HTERT RPE-1 (cell line): Measurements from ENCODE around the gene GAS2.

Experiments used
- in situ Hi-C: fragments of 300-500 bp; cut with MboI; formaldehyde crosslinking; loops from 4 replicates; pipeline ENCODE4 v1.14.3; 2020; ENCODE audit warnings: low sequenced_read_pairs

The GAS2 gene

DNA sequence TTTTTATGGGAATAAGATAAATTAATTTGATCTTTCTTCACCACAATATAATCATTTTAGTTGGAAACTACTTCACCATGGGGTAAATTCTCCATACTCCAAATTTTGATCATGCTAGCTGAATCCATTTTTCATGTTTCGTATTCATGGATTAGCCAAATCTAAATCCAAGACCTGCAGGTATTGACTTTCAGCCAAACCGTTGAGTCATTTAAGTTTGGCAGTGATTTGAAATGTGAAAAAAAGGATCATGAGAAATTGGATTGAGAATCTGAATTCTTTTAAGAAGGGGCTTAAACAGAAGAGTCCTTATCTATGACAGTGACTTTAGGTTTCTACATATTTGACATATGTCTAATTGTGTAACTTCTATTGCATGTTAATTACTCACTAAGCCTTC lies 5.3 kb downstream of the GAS2 start:
- in situ Hi-C loops = no loop called here

DNA sequence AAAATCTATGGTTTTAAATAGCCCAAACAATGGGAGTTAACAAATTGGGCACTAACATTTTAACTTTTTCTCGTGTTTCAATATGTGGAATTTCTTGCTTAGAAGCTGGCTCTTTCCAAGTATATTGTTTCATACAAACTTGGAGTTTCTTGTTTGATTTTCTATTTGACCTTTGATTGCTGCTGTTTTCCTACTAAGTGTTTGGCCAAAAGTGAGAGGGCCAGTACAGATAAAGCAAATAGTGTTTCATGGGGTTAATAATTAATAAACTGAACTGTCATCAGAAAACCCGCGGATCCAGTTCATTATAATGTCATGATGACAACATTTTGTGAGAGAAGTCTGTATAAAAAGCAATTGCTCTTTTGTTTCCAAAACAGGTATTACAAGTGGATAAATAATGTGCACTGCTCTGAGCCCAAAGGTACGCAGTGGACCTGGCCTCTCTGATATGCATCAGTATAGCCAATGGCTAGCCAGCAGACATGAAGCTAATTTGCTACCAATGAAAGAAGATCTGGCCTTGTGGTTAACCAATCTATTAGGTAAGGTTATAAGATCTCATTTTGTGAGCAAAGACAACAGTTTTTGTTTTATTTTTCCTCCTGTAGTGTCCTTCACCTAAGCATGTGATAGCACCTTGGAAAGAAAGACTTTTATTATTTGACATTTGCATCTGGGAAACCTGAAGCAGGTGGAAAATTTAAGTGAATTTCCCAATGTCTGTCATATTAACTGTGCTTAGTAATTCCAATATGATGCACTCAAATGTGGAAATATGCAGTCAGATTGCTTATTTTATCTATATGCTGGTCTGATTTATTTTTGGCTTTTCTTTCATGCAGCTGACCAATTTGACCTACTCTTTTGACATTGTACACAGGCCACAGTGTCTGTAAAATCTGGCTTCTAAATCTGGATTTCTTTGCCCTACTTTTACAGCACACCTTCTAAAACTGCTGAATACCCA lies 8.3 kb downstream of the GAS2 start:
- in situ Hi-C loops = no loop called here

DNA sequence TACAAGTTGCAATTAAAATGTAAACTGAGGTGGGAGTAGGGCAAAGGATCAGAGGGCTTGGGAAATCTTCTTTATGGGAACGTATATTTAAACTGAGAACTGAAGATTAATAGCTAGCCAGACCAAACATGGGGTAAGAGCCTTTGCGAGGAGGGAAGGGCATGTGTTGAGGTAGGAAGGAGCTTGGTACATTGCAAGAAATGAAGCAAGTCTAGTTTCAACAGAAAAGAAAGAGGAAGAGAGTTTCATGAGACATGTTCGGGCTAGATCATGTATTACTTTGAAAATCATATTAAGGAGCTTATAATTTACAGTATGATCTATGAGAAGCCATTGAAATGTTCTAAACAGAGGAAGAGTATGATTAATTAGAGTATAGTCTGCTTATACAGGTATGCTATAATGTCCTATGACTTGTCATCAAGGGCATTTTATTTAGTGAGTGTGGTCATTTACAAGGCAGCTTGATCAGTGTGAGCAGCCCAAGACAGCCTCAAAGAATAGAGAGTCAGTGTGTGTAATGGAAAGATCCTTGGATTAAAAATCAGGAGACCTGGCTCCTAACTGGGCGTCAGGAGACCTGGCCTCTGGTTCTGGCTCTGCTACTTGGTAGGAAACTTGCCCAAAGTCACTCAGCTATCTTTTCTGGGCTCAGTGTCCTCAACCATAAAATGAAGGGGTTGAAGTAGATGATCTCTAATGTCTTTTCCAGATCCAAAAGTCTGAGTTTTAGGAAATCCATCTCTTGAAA lies 10.9 kb downstream of the GAS2 start:
- in situ Hi-C loops = no loop called here

DNA sequence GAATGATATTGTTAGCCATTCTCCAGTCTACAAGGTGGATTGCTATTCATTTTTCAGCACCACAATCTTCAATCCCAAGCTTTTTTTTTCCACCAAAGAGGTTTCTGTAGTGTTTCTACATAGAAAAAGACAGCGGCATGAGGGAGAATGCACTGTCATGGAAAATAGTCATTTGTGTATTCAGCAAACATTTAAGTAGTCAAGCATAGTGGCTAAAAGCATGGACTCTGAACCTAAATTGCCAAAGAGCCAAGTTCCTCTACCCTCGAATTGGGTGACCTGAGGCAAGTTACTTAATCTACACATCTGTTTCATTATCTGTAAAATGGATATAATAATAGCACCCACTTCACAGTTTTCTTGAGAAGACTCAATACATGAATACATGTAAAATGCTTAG lies 14.2 kb downstream of the GAS2 start:
- in situ Hi-C loops = no loop called here

DNA sequence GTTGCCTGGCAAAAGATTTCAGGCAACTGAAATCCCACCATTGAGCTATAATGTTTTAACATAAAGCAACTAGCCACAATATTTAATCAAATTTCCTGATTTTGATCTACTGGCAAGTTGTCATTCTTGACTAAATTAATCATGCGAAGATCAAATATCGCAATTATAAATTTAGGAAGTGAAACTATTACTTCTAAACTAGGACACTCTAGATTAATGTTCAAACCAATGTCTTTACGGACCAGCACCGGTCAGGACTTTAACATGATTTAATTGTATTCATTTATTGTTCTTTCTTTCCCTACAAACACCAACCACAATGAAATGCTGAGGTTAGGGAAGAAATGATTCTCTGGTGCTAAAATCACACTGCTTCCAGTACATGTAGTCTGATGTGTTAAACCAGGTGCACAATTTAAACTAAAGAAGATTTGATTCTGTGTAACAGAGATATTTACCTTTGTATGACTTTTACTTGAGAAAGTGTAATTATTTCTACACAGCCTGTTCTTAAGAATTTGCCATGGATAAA lies 14.9 kb downstream of the GAS2 start:
- in situ Hi-C loops = no loop called here

DNA sequence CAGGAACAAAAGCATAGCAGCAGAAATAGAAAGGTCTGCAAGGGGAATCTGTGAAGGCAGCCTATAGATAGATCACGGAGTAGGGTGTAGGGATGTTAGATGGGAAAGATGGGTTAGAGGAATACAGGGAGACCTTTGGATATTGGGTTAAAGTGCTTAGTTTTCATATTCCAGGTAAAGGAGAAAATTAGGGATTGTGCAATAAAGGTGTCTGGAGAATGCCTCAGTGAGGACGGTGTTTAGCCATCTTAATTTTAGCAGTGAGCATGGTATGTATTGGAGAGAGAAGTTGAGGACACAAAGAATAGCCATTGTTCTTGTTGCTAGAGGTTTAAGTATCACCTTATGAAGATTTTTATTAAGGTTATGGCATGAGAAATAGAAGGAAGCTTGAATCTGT lies 17.7 kb downstream of the GAS2 start:
- in situ Hi-C loops = no loop called here

DNA sequence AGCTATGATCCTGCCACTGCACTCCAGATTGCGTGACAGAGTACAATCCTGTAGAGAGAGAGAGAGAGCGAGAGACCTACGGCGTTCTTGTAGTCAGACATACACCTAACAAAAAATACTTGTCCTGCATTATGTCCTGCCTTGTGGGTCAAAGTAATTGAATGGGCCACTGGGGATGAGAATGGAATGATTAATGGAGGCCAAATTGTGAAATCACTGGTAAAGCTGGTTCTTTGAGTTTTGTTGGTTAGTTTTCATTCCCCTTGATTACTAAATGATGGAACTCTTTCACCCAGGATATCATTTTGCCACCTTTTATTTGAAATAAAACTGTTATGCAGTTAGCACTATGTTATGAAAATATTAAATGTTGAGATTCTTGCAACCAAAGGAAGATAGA lies 18.7 kb downstream of the GAS2 start:
- in situ Hi-C loops = no loop called here

DNA sequence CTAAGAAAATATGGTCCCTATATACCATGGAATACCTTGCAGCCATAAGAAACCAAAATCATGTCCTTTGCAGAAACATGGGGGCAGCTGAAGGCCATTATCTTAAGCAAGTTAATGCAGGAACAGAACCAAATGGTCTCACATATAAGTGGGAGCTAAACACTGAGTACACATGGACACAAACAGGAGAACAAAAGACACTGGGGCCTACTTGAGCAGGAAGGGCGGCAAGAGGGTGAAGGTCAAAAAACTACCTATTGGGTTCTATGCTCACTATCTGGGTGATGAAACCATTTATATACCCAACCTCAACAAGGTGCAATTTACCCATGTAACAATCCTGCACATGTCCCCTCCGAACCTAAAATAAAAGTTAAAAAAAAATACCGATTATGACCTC lies 22.5 kb downstream of the GAS2 start:
- in situ Hi-C loops = no loop called here

DNA sequence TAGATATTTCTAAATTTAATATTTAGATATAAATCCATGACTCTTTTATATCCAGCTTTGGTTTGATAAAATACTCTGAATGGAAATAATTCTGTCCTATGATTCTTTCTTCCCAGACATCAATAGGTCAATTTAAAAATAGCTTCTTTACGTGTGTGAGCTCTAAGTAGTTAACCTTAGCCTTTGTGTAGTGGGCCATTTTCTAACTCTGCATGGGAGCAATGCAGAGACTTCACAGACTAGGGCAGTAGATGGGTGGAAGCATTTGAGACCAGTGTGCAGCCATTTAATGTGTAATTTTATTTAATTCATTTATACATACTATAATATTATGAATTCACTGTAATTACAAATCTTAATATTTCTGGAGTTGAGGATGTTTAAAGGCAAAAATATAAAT lies 23.8 kb downstream of the GAS2 start:
- in situ Hi-C loops = no loop called here

DNA sequence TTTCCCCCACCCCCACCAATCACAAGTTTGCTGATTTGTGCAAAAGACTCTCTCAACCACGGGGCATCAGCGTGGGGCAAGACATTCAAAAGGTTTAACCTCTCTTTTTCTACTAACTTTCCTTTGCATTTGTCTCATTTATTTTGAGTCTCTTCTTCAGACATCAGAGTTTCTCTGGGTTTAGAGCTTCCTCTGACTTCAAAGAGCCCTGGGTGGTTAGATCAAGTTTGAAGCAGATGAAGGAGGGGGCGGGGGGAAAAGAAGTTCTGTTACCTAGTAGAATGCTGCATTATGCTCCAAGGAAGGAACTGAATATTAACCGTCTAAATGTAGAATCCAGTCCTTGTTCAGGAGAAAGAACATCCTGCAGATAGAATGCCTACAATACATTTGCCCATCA lies 24.5 kb downstream of the GAS2 start:
- in situ Hi-C loops = no loop called here

DNA sequence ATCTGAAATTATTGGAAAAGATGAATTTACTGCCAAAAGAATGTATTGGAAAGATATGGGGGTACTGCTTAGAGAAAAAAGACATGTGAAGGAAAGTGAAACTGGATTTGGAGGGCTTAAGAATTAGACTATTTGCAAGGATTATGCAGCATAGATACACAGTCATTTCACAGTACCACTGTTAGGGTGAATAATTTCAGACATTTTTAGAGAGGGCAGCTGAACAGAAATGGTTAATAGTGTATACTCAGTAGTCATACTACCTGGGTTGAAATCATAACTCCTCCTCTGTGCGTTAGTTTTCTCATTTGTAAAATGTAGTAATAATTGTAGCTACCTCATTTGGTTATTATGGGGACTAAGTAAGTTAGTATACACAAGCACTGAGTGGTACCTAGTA lies 33.0 kb downstream of the GAS2 start:
- in situ Hi-C loops = no loop called here

DNA sequence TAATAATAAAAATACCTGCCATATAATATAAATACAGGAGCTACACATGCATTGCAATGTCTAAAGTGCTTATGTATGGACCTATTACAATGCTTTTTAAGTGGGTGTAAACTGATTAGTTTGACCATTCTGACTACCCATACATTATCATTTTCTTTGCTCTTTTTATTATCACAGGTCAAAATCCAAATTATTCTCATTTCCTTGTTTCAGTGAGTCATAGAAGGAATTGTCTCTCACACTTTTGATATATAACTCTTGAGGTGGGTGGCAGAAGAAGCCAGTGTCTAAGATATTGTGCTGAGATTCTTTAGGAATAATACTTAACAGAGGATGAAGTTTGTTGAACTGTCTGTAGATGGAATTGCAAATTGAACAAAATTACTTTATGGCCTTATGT lies 35.6 kb downstream of the GAS2 start:
- in situ Hi-C loops = no loop called here

DNA sequence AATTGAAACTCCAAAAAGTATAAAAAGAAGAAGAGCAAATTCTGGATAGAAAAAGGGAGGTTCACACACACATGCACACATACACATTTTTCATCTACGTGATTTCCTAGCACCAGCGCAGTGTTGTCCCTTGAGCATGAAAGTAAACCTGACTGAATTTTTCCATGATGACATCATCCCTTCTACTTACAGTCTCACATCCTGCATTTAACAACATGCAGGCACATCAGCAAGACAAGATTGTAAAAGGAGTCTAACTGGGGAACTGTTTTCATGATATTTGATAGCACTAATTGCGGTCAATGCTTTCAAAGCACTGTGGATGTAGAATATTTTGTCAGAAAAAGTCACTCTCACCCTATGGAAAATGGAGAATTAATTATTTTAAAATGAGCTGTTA lies 36.6 kb downstream of the GAS2 start:
- in situ Hi-C loops = no loop called here

DNA sequence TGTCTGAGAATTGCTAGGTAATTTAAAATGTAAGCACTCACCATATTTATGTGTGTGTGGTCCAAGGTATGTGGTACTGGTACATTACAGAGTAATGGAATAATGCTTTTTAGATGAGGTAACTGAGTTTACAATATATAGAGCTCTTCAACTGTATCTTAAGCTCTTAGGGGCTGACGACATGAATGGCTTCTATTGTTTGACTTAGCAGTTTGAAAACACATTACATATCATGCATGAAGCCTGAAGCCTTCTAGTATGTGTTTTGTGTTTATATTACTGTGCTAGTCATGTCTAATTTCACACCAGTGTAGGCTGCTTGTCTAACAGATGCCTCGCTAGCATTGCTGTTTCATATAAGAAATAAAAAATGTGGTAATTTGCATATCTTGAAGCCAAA lies 37.2 kb downstream of the GAS2 start:
- in situ Hi-C loops = no loop called here

DNA sequence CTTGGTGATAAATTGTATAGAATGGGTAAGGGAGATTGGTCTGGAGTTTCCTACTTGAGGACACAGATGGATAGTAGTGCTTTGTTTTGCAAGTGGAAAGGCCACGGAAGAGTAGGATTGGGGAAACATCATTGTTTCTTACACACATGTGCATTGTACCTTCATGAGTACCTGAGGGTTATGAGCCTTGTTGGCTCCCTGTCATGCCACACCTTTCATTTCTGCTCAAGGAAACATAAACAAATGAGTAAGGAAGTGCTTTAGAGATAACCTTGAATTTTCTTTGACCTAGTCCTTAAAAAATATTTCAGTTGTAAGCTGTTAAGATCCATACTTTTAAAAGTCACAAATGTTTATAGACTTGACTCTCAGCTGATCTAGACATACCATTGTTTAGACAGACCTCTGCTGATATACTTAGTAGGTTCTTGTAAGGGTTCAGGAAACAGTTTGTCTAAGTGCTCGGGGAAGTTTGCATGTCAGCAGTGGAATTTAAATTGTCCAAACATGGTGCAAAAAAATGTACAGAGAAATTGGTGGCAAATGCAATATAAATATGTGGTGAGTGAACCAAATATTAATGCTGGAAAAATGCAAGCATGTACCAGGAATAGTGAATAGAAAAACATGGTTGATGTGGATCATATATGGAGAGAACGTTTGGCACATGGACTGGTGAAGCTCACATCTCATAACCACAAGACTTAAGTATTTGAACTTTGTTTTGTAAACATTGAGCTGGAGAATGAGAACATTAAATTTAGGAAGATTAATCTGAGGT lies 40.9 kb downstream of the GAS2 start:
- in situ Hi-C loops = no loop called here

DNA sequence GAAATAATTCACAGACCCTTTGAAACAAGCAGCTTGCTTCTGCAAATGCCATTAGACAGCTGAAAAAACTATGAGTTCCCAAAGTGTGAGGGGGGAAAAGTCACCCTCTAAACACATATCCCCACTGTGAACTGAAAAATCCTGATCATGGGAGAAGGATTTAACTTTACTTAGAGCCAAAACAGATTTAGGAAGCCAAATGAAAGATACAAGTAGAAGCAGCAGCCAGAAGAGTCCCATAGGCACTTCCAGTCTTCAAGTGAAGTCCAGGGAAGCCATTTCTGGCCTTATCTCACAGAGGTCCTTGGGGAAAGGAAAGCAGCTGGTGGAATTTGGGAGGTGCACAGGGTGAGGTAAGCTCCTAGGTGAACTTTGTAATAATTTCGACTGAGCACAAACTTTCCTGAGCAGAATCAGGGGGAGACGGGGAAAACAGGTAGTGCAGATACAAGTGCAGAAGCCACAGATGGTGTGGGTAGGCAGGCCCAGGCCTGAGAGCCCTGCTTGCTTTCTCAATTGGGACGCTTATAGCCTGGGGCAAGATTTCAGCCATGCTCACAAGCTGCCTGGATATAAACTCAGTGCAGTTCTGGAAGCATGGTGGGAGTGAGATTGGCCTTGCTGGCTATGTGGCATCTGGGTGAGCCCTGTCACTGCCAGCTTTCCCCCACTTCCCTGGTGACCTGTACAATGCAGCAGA lies 44.8 kb downstream of the GAS2 start:
- in situ Hi-C loops = no loop called here

DNA sequence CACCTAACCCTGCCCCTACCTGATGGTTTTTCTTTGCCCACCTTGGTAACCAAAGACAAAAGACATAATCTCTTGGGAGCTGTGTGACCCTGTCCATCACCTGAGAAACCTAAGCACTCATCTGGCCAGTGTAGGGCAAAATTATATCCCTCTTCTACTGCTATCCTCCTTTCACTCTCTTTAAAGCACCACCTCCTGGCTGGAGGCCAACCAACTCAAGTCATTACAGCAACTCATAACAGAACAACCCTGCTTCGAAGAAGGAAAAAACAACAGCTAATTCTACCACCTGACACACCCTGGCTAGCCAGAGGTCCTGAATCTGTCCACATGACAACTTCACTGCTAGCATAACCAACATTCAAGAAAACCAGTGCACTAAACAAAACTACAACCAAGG lies 45.5 kb downstream of the GAS2 start:
- in situ Hi-C loops = no loop called here

DNA sequence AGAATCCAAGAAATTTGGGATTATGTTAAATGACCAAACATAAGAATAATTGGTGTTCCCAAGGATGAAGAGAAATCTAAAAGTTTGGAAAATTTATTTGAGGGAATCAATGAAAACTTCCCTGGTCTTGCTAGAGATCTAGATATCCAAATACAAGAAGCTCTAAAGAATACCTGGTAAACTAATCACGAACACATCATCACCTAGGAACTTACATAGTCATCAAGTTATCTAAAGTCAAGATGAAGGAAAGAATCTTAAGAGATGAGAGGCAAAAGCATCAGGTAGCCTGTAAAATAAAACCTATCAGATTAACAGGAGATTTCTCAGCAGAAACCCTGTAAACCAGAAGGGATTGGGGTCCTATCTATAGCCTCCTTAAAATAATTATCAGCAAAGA lies 46.9 kb downstream of the GAS2 start:
- in situ Hi-C loops = no loop called here

DNA sequence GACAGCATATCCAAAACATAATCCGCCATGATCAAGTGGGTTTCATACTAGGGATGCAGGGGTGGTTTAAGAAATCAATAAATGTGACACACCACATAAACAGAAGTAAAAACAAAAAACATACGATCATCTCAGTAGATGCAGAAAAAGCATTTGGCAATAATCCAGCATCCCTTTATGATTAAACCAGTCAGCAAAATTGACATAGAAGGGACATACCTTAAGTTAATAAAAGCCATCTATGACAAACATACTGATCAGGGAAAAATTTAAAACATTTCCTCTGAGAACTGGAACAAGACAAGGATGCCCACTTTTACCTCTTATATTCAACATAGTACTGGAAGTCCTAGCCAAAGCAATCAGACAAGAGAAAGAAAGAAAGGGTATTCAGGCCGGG lies 49.6 kb downstream of the GAS2 start:
- in situ Hi-C loops = no loop called here

DNA sequence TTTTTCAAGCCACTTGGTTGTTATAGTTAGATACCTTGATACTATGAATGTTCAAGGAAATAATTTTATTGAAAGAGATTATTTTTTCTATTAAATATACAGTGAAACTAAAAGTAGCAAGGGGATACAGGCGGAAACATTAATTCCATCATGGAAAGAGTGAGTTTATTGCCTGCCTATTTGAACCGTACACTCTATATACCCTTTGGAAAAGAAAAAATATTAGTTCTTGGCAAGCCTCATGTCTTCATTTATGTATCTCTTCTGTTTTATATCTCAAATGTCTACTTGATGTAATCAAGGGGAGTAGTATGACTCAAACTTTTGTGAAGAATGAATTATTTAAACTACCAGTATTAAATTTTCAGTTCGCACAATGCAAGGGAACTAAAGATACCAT lies 54.0 kb downstream of the GAS2 start:
- in situ Hi-C loops = no loop called here

DNA sequence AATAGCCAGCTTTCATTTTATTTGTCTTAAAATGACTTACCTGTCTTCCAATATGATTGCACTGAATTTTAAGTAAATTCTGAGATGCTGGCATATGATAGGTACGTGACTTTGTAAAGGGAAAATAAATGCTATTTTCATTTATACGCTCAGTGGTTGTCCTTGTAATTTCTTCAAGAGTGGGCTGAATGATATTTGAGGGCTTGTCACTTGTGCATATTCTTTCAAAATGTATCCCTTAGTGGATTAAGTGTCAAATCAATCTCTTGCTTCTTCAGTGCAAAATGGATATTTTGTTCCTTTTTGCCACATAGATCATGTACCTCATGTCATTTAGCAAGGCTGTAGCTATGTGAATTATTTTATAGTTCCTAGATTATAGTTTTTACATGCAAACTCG lies 56.9 kb downstream of the GAS2 start:
- in situ Hi-C loops = no loop called here
